HG03039 (cell line): ENCODE results near the gene PPP2R3C.
"Not testable (repeated sequence)": the region's sequence is repeated elsewhere in the genome, so short reads cannot be mapped to it uniquely, and the experiment has no call there.

Experiments used
- ATAC-seq: cut with Tn5 transposase; IDR thresholded peaks from one replicate; pipeline ENCODE4 v1.9.1; 2021; ENCODE audit warnings: mild to moderate bottlenecking, moderate library complexity; ENCODE audit not compliant: unreplicated experiment

The PPP2R3C gene

DNA sequence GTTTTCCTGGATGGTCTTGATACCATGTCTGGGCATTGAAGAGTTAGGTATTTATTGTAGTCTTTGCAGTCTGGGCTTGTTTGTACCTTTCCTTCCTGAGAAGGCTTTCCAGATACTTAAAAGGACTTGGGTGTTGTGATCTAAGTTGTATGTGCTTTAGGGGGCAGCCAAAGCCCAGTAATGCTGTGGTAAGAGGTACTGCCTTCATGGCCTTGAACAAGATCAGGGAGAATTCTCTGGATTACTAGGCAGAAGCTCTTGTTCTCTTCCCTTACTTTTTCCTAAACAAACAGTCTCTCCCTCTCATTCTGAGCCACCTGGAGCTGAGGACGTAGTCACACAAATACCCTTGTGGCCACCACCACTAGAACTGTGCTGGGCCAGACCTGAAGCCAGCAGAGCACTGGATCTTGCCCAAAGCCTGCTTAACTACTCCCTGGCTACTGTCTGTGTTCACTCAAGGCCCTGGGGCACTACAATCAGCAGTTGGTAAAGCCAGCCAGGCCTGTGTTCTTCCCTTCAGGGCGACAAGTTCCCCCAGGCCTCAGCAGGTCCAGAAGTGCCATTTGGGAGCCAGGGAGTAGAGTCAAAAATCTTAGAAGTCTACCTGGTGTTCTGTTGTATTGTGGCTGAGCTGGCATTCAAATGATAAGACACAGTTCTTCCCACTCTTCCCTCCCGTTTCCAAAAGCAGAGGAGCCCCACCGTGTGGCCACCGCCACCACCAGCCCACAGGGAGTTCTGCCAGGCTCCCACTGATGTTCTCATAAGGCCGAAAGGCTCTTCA lies 11.9 kb upstream of the PPP2R3C start:
- no peak for ATAC-seq

DNA sequence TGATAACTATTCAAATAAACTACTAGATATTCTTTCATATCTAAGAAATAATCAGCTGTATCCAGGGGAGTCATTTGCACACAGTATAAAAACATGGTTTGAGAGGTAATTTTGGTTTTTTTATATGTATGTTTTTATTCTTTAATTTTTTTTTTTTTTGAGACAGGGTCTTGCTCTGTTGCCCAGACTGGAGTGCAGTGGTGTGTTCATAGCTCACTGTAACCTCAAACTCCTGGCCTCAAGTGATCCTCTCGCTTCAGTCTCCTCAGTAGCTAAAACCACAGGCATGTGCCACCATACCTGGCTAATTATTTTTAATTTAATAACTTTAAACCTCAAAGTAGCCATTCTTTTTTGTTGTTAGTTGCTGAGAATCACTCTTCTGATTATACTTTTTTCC lies 2.3 kb upstream of the PPP2R3C start:
- no peak for ATAC-seq

DNA sequence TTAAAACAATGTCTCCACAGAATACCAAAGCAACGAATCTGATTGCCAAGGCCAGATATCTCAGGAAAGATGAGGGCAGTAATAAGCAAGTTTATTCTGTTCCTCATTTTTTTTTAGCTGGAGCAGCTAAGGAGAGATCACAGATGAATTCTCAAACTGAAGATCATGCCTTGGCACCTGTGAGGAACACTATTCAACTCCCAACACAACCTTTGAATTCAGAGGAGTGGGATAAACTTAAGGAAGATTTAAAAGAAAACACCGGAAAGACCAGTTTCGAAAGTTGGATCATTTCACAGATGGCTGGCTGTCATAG lies 1.6 kb upstream of the PPP2R3C start:
- no peak for ATAC-seq

DNA sequence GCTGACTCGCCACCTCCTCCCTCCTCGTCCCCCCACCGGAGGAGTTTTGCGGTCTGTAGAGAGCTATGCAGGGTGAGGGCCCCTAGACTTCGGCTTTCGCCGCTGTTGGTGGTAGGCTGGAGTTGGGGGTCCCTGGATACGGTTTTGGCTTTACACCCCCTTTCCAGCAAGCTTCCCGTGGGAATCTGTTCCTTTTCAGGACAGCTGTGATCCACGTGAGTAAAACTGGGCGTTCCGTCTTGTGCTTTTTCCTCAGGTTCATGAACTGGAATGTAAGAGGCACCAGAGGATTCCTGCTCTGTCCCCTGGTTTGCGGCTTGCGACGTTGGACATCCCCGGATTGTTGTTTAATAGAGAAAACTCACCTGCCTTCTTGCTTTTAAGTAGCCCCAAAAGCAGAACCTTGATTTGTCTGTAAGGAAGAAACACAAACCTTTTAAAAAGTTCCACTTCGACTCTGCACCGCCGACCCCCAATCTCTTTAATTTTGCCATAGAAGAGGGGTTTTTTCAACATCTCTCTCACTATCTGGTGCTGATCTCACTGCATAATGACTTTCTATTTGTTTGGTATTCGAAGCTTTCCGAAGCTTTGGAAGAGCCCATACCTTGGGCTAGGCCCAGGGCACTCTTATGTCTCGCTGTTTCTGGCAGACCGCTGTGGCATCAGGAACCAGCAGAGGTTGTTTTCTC lies 1.1 kb upstream of the PPP2R3C start:
- ATAC-seq, result peak; percentile 32

DNA sequence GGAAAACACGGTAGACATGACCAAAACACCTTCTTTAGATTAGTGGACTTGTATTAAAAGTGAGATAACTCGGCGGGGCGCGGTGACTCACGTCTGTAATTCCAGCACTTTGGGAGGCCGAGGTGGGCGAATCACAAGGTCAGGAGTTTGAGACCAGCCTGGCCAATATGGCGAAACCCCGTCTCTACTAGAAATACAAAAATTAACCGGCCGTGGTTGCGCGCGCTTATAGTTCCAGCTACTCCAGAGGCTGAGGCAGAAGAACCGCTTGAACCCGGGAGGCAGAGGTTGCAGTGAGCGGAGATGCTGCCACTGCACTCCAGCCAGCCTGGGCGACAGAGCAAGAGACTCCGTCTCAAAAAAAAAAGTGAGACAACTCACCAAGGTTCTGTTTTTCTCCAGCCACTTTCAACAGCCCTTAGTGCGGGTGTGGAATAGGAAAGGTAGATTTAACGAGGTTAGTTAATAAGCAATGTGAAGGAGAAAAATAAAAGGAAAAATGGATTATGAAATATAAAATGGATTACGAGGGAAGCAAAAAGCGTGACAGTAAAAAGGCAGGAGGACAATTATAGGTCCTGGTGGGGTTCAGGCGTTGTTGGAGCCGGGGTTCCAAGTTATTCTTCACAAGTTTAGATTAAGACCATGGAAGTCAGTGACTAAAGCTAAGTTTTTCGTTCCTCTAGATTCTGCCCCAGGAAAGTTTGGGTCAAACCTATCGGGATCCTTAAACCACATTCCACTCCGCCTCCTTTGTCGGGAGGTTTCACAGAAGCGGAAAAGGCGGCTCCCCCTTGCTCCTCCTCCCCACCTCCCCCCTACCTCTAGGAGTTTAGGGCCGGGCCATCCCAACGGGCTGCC lies 534 bp downstream of the PPP2R3C start:
- no peak for ATAC-seq

DNA sequence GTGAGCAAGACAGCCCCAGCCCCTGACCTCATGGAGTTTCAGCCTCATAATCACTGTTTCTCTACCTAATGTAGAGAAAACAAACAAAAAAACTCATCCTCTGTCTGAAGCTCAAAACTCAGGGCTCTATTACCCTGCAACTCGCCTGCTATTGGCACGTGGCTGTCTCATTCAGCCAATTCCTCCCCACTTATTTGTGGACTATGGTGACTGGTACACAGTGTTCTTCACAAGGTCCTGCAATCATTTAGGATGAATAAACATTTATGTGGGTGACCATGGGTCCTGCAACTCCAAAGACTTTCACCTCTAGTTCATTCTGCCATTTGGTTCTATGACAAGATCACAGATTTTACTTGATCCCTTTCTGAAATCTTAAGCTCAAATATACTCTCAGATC lies 4.7 kb downstream of the PPP2R3C start:
- no peak for ATAC-seq

DNA sequence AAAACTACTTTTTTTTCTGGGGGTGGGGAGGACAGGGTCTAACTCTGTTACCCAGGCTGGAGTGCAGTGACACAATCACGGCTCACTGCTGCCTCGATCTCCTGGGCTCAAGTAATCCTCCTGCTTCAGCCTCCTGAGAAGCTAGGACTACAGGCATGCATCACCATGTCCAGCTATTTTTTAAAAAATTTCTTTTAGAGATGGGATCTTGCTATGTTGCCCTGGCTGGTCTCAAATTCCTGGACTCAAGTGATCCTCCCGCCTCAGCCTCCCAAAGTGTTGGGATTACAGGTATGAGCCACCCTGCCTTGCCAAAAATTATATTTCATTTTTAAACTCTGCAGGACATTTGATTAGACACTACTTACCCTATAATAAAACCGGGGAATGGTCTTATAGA lies 5.5 kb downstream of the PPP2R3C start:
- ATAC-seq, result no peak

DNA sequence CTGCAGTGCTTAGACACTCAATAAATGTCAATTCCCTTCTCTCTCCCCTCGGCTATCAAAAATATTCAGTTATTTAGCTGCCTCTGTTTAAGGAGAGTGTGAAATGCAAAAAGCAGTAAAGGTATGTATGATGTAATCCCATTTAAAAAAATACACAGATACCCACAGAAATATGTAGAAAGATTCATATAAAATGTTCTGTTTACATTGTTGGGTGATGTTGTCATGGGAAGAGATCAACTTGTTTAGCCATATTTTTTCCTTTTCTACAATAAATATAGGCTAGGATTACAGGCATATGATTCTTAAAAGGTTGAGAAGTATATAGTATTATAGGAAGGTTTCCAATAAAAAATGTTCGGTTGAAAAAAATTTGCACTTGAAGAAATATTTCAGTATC lies 7.8 kb downstream of the PPP2R3C start:
- ATAC-seq, result no peak

DNA sequence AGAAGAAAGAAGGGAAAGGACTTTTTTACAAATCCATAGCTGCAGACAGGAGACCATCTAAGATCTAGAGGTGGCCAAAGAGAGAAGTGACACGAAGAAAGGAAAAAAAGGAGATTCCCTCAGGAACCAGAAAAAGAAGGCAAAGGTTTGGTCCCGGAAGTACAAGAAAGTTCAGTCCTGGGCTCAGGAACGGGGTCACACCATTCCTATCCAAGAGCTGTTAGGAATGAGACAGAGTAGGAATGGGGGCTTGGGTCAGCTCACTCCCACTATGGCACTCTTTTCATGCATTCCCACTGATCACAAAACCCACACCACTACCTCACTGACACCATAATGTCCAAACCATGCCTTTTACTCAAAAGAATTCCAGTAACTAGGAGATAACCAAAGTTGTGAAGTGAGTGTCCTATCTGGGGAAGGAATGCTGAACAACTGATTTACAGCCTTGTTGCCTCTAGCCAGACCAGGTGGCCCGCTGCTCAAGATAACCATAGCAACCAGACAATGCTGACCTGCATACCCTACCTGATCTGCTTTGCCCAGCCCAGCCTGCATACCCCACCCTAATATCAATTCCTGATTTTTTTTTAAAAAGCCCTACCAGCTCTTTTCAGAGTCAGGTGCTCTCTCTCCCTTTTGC lies 8.4 kb downstream of the PPP2R3C start:
- ATAC-seq, result no peak

DNA sequence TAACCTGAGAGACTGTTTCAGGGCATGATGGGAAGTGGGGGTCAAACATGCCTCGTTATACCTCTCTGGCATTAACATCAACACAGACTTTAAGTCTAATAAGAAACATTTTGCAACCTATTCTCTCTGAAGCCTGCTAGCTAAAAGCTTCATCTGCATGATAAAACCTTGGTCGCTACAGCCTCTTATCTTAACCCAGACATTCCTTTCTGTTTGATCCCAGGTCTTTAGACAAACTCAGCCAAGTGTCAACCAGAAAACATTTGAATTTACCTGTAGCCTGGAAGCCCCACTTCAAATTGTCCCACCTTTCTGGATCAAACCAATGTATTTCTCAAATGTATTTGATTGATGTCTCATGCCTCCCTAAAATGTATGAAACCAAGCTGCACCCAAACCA lies 9.1 kb downstream of the PPP2R3C start:
- ATAC-seq, result no peak

DNA sequence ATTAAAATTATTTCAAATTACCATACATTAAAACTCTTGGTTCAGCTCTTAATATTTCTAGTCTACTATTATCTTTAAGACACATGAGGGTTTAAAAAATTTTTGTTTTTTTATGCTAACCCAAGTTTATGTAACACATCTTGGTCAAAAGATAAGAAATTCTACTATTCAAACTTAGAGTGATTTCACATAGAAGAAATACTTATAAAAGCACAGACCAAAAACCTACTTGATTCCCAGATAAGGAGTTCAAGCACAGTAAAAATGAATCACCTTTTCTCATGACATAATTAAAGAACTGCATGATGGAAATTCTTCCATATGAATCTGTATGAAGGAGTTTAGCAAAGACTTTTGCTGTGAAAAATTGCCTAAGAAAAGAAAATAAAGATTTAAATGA lies 13.9 kb downstream of the PPP2R3C start:
- ATAC-seq, result no peak

DNA sequence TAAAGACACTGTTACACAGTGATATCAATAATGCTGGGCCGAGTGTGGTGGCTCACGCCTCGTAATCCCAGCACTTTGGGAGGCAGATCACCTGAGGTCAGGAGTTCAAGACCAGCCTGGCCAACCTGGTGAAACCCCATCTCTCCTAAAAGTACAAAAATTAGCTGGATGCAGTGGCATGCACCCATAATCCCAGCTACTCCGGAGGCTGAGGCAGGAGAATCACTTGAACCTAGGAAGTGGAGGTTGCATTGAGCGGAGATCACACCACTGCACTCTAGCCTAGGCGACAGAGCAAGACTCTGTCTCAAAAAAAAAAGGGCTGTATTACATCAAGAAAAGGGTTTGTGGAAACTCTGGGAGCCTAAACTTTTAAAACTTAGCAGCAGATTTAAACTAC lies 27.1 kb downstream of the PPP2R3C start:
- not testable (repeated sequence) for ATAC-seq

DNA sequence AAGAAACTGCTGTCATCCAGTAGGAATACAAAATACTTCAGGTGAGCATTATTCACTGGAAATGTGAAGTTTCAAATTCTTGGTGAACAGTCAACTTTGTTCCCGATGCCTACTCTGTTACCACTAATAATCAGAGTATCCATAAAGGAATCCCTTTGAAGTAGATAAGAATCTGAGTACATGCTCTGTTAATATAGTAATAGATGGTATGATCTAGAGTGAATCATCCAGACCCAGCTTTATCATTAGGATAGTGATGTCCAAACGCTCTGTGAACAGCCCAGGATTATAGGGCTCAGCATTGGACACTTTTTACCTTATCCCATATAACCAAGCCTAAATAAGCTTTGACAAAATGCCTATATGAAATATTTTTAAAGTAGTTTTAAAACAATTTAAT lies 33.3 kb downstream of the PPP2R3C start:
- ATAC-seq, result no peak

DNA sequence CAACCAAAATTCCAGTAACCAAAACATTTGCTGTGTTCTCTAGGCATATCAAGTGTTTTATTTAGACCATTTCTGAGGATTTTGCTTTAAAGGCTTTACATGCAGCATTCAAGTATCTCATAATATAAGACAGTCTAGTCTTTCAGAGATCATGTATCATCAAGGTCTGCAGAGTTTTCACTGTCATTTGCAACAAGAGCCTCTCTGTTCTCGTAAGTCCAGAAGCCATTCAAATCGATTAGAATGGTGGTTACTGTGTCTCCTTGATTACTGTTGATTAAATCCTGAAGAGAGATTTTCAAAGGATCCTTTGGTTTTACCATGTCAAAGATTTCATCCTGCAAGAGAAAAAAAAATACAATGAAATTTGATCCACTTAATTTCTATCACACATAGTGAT lies 36.3 kb downstream of the PPP2R3C start:
- no peak for ATAC-seq

DNA sequence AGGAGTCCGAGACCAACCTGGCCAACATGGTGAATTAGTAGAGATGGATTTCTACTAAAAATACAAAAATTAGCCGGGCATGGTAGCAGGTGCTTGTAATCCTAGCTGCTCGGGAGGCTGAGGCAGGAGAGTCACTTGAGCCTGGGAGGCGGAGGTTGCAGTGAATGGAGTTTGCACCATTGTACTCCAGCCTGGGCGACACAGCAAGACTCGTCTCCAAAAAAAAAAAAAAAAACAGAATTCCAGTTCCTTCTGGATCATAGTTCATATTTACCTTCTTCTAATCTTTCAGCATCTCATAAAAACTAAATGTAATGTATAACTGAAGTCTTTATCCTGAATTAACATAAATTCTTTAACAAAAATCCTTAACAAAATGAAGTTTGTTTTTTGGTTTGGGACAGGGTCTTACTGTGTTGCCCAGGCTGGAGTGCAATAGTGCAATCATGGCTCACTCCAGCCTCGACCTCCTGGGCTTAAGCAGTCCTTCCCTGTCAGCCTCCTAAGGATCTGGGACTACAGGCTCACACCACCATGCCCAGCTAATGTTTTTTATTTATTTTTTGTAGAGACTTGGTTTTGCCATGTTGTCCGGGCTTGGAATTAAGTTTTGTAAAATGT lies 38.1 kb downstream of the PPP2R3C start:
- no peak for ATAC-seq

DNA sequence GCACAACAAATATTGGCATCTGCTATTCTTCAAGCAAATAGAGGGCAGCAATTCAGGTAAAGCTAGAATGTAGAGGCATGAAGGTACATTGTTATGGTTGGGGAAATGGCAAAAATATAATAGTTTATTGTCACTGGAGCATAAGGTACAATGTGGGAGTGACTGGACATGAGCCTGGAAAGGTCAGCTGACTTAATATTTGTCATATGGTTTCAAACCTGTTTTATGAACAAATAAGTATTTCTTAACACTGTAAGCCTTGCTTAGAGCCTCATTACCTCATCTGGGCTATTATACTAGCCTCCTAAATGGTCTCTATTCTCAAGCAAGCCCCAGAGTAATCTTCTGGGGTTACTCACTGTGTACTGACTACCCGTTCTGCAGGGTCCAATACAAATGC lies 42.0 kb downstream of the PPP2R3C start:
- ATAC-seq, result no peak

DNA sequence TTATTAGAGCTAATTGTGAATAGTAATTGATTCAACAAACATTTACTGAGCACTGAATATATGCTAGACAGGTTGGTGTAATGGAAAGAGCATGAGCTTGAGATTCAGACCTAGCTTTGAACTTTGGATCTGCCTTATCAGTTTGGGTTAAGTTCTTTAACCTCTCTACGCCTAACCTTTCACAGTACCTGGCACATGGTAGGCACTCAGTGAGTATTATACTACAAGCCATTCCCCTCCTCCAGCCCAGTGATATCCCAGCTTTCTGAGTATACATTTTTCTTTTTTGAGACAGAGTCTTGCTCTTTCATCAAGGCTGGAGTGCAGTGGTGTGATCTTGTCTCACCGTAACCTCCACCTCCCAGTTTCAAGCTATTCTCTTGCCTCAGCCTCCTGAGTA lies 43.7 kb downstream of the PPP2R3C start:
- no peak for ATAC-seq

DNA sequence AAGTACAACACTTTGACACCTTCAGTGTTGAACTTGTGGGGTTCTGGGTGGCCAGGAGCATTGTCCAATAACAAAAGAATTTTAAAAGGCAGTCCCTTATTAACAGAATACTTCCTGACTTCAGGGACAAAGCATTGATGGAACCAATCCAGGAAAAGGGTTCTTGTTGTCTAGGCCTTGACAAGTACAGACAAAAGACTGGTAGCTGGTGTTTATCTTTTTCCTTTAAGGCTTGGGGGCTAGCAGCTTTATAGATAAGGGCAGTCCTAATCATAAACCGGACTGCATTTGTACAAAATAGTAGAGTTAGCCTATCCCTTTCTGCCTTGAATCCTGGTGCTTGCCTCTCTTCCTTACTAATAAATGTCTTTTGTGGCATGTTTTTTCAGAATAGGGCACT lies 48.3 kb downstream of the PPP2R3C start:
- no peak for ATAC-seq

DNA sequence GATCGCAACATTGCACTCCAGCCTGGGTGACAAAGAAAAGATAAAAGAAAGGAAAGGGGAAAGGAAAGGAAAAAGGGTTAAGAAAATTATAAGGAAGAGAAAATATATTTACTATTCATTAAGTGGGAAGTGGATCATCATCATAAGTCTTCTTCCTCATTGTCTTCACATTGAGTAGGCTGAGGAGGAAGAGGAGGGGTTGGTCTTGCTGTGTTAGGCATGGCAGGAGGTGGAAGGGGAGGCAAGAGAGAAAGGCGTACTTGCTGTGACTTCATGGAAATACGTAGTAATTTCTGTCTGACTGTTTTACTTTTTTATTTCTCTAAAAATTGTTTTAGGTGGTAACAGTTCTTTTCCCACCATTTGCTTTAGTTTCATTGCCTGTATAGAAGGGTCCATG lies 49.6 kb downstream of the PPP2R3C start:
- ATAC-seq, result no peak

DNA sequence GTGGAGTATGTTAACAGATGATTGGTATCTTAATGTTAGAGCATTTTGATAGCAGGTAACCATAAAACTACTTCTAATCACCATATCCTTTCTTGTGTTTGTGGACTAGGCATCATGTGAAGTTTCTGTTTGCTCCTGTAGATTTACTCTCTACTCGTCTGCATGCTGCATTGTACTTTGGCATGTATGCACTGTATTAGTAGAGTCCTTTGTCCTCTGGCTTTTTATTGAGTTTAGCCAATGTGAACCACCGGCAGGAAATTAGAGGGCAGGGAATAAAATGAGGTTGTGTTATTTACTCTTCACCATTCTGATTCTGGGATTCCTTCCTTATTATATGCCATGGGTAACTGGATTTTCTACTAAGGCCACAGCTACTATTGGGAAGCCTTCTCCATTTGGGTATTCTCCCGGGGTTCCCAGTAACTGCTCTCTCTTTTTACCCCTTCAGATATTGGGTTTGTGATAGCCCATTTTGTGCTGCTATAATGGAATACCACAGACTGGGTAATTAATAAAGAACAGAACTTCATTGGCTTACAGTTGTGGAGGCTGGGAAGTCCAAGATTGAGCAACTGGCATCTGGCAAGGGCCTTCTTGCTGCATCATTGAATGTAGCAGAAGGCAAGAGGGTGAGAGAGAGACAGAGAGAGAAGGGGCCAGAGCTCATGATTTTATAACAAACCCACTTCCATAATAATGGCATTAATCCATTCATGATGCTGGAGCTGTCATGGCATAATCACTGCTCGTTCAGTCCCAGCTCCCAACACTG lies 53.4 kb downstream of the PPP2R3C start:
- no peak for ATAC-seq
